ENCODE measurements around the gene CD36. TPM values are rescaled to one million over a fixed set of nuclear protein-coding genes. Genes with fewer than 3 reads are reported as not detected.

The CD36 gene
- total RNA-seq, 4 donors from 2014 or later: 11.5 to 59.2 (median 31.5) TPM

GRCh38 chr7:80632139-80632538 is 6.3 kb upstream of the CD36 start:
- no peak for DNase-seq
- Histone ChIP-seq H3K9me3 (no peaks in the 10 kb centered on the region), H3K4me1 (peaks cover 0 to 25% (median 0%) of the 10 kb centered on the region in 4 donors), H3K27ac (no peak overlapping the region), H3K4me3 (no peak overlapping the region), H3K27me3 (no peaks in the 10 kb centered on the region), H3K36me3 (no peaks in the 10 kb centered on the region)
- TF ChIP-seq CTCF (IDR thresholded peaks at IDR 0.05): no peak
- 0 to 9% methylated on average over 1 of the region's 1 CpG for WGBS, 2 donors (ENCODE audit: low coverage in 1 of 2)
- in situ Hi-C loops (cut with MboI; ENCODE audit: low pct_ligation_motif_present in 1 of 4, low pct_unique_long_range_greater_than_20kb in 1 of 4, low sequenced_read_pairs in 3 of 4): no loop called here
- intact Hi-C loops (cut with DNase I; ENCODE audit: low total_unique reads): no loop called here

DNA sequence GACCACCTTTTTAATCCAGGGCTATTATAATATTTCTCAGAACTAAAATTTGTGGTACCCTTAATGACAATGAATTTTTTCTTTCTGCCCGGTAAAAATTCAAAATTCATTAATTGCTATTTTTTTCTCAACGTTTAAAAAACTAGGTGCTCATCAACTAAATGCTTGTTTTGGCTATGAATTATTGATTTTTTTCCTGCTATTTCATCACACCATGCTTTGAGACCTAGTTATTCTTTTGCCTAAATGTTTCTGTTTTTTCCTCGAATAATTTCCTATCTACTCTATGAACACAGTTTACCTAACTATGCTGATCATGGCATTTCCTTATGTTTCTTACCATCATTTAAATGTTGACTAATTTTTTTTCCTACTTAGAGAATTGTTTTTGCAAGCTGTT is 5.6 kb upstream of the CD36 start:
- TF ChIP-seq EP300 (IDR thresholded peaks at IDR 0.05; ENCODE audit: low read depth): no peak
- TF ChIP-seq POLR2AphosphoS5 (IDR thresholded peaks at IDR 0.05): no peak
- TF ChIP-seq CTCF (IDR thresholded peaks at IDR 0.05): no peak
- no peak for TF ChIP-seq POLR2A (IDR thresholded peaks at IDR 0.05)
- 62 to 87% methylated on average over 3 of the region's 3 CpGs for WGBS, 2 donors (ENCODE audit: low coverage in 1 of 2)

GRCh38 chr7:80634505-80634904 is 3.9 kb upstream of the CD36 start:
- no peaks in the 10 kb centered on the region for H3K27me3 ChIP-seq
- WGBS, 2 donors (ENCODE audit: low coverage in 1 of 2): 58% methylated on average over 2 of the region's 2 CpGs; no CpG with 5 or more reads in 1 of the 2 donors
- no peaks in the 10 kb centered on the region for H3K36me3 ChIP-seq
- no peak overlapping the region for H3K27ac ChIP-seq
- DNase-seq: no peak
- intact Hi-C loops (cut with DNase I; ENCODE audit: low total_unique reads): no loop called here
- no peaks in the 10 kb centered on the region for H3K9me3 ChIP-seq
- TF ChIP-seq POLR2A (IDR thresholded peaks at IDR 0.05) (no peak), POLR2AphosphoS5 (IDR thresholded peaks at IDR 0.05) (peak; percentile 15 to 55 (median 50))
- in situ Hi-C loops (cut with MboI; ENCODE audit: low pct_ligation_motif_present in 1 of 4, low pct_unique_long_range_greater_than_20kb in 1 of 4, low sequenced_read_pairs in 3 of 4): no loop called here
- H3K4me1 ChIP-seq: peaks cover 0 to 25% (median 2%) of the 10 kb centered on the region in 4 donors
- H3K4me3 ChIP-seq: no peak overlapping the region

More for the DNA sequence above, 5.6 kb upstream of the CD36 start:
- Histone ChIP-seq H3K9me3 (no peaks in the 10 kb centered on the region), H3K4me1 (peaks cover 0 to 25% (median 2%) of the 10 kb centered on the region in 4 donors), H3K27me3 (no peaks in the 10 kb centered on the region), H3K36me3 (no peaks in the 10 kb centered on the region), H3K27ac (no peak overlapping the region), H3K4me3 (no peak overlapping the region)
- in situ Hi-C loops (cut with MboI; ENCODE audit: low pct_ligation_motif_present in 1 of 4, low pct_unique_long_range_greater_than_20kb in 1 of 4, low sequenced_read_pairs in 3 of 4) (no loop called here), intact Hi-C loops (cut with DNase I; ENCODE audit: low total_unique reads) (no loop called here)
- no peak for DNase-seq

DNA sequence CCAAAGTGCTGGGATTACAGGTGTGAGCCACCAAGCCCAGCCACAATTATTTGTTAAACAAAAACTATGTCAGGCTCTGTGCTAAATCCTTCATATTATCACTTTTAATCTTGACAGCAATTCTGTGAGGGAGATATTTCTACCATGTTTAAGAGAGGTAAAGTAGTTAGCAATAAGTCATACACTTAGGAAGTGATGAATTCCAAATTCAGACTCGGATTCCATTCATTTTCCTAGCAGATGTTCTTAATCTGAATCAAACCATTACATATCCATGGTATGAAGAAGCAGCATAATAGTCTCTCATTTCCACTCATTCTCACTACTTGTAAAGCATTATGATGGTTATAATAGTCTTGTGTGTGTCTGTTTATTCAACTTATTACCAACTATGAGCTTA is 2.9 kb upstream of the CD36 start:
- in situ Hi-C loops (cut with MboI; ENCODE audit: low pct_ligation_motif_present in 1 of 4, low pct_unique_long_range_greater_than_20kb in 1 of 4, low sequenced_read_pairs in 3 of 4) (no loop called here), intact Hi-C loops (cut with DNase I; ENCODE audit: low total_unique reads) (no loop called here)
- H3K9me3 ChIP-seq: no peaks in the 10 kb centered on the region
- no peaks in the 10 kb centered on the region for H3K27me3 ChIP-seq
- H3K4me3 ChIP-seq: no peak overlapping the region
- TF ChIP-seq CTCF (IDR thresholded peaks at IDR 0.05): no peak
- TF ChIP-seq EP300 (IDR thresholded peaks at IDR 0.05; ENCODE audit: low read depth): no peak
- TF ChIP-seq POLR2AphosphoS5 (IDR thresholded peaks at IDR 0.05): no peak
- no peak for TF ChIP-seq POLR2A (IDR thresholded peaks at IDR 0.05)
- DNase-seq: no peak
- no peak overlapping the region for H3K27ac ChIP-seq
- H3K4me1 ChIP-seq: peaks cover 0 to 20% (median 2%) of the 10 kb centered on the region in 4 donors
- no peaks in the 10 kb centered on the region for H3K36me3 ChIP-seq
- WGBS, 2 donors (ENCODE audit: low coverage in 1 of 2): 57 to 75% methylated on average over 1 of the region's 1 CpG

GRCh38 chr7:80635998-80636397 is 2.4 kb upstream of the CD36 start:
- Histone ChIP-seq H3K27me3 (no peaks in the 10 kb centered on the region), H3K4me3 (no peak overlapping the region), H3K9me3 (no peaks in the 10 kb centered on the region), H3K4me1 (peaks cover 0 to 17% (median 2%) of the 10 kb centered on the region in 4 donors), H3K36me3 (no peaks in the 10 kb centered on the region), H3K27ac (no peak overlapping the region)
- intact Hi-C loops (cut with DNase I; ENCODE audit: low total_unique reads) (no loop called here), in situ Hi-C loops (cut with MboI; ENCODE audit: low pct_ligation_motif_present in 1 of 4, low pct_unique_long_range_greater_than_20kb in 1 of 4, low sequenced_read_pairs in 3 of 4) (no loop called here)
- no peak for DNase-seq
- 65 to 72% methylated on average over 2 of the region's 2 CpGs for WGBS, 2 donors (ENCODE audit: low coverage in 1 of 2)
- TF ChIP-seq EP300 (IDR thresholded peaks at IDR 0.05; ENCODE audit: low read depth): no peak
- TF ChIP-seq POLR2A (IDR thresholded peaks at IDR 0.05): no peak
- TF ChIP-seq POLR2AphosphoS5 (IDR thresholded peaks at IDR 0.05): no peak
- TF ChIP-seq CTCF (IDR thresholded peaks at IDR 0.05): no peak

Data from transverse colon (tissue), 4 donors.